ENCODE measurements around the gene CLEC7A.

CLEC7A gene

DNA sequence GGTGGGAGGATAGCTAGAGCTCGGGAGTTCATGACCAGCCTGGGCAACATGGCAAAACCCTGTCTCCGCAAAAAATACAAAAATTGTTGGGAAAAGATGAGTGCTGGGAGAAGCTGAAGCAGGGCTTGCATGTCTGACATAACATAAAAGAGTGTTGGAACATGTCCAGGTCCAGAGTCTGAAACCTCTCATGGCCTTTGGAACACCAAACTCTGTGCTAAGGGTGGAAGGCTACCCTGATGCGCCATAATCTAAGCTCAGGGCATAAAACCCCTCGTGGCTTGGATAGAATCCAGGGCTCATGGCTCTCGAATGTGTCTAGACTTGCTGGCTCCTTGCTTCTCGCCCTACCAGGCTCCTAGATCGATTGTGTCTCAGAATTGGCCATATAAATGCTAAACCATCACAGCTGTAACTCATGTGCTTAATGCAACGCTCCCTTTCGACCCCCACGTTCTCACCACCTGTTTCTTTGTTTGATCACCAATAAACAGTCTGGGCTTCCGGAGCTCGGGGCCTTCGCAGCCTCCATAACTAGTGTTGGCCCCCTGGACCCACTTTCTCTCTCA is 6.7 kb upstream of the CLEC7A start:
- DNase-seq = no peak

DNA sequence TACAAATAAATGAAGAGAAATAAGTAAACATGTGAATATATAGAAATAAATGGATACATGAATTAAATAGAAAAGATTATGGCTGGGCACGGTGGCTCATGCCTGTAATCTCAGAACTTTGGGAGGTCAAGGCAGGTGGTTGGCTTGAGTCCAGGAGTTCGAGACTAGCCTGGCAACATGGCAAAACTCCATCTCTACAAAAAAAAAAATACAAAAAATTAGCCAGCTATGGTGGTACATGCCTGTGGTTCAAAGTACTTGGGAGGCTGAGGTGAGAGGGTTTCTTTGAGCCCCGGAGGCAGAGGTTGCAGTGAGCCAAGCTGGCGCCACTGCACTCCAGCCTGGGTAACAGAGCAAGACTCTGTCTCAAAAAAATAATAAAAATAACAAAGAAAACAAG is 5.1 kb upstream of the CLEC7A start:
- DNase-seq = no peak

DNA sequence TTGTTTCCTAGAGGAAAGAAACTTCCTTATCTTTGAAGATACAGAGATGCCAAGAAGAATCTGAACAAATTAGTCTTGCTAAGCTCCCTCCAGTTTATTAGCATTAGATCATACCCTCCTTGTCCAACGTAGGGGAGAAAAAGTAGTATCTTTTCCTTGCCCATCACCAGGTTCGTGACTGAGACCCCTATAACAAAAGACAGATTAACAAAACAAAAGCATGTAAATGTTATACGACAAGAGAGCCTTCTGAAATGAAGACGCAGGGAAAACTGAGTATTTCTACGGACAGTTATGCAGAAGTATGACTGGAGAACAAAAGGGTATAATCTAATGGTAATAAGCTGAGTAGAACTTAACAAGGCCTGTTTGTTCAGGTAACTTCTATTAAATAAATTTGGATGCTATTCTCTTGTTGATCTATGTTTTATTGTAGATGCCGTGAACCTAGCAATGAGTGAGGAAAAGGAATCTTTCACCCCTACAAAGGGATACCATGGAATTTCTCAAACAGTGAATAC is 2.9 kb upstream of the CLEC7A start:
- no peak for DNase-seq

GRCh38 chr12:10131111-10131690 is 1.2 kb upstream of the CLEC7A start:
- no peak for DNase-seq

GRCh38 chr12:10128687-10129086 is 1.3 kb downstream of the CLEC7A start:
- no peak for DNase-seq

DNA sequence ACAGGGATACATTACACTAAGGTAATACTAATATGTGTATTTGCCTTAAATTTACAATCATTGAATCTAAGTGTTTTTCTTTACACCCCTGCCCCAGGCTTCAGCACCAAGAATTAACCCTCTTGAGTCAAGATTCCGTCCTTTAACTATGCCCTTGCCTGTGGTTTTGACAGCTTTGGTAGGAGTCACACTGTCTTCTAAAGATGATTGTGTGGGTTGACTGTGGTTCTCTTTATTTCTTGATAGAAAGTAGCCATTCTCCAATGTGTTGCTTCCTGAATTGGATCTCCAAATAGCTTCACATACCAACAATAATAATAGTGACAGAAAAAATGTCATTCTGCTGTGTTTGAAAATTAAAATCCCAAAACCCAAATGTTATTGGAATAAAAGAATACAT is 3.6 kb downstream of the CLEC7A start:
- no peak for DNase-seq

GRCh38 chr12:10122689-10123088 is 7.3 kb downstream of the CLEC7A start:
- no peak for DNase-seq

- no peak for DNase-seq
These were observed 8.7 kb downstream of the CLEC7A start for GRCh38 chr12:10121278-10121677.

DNA sequence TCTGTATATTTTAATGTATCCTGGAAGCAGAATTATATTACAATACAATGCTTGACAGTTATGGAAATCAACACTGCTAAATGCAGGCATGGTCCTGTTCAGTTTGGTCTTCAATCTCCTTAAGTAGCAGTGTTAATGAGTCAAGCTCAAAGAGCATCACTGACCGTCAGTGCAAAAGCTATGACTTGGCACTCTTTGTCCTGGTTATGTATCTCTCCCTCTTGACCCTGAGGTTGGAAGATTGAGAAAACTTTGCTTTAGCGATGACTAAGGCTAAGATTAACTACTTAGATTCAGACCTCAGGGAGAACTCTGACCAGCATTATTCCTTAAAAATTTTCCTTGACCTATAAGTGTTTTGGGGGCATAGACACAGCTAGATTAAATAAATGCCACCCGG is 10.9 kb downstream of the CLEC7A start:
- no peak for DNase-seq

GRCh38 chr12:10115890-10116289 is 14.1 kb downstream of the CLEC7A start:
- no peak for DNase-seq

DNA sequence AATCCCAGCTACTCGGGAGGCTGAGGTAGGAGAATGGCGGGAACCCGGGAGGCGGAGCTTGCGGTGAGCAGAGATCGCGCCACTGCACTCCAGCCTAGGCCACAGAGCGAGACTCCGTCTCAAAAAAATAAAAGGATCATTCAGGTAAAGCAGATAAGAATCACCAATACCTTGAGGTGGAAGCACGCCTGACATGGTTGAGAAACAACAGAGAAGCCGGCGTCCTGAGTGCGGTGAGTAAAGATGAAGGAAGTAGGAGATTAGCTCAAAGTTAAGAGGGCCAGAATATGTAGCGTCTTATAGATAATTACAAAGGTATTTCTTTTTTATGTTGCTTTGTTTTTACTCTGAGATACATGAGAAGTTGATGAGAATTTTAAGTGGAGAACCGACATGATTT is 14.7 kb downstream of the CLEC7A start:
- no peak for DNase-seq

GRCh38 chr12:10113920-10114319 is 16.1 kb downstream of the CLEC7A start:
- no peak for DNase-seq

DNA sequence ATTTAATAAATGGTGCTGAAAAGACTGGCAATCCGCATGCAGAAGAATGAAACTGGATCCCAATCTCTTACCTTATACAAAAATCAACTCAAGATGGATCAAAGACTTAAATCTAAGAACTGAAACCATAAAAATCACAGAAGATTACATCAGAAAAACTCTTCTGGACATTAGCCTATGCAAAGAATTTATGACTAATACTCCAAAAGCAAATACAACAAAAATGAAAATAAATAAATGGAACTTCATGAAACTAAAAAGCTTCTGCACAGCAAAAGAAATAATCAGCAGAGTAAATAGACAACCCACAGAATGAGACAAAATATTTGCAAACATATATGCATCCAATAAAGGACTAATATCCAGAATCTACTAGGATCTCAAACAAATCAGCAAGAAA is 16.9 kb downstream of the CLEC7A start:
- DNase-seq = no peak

DNA sequence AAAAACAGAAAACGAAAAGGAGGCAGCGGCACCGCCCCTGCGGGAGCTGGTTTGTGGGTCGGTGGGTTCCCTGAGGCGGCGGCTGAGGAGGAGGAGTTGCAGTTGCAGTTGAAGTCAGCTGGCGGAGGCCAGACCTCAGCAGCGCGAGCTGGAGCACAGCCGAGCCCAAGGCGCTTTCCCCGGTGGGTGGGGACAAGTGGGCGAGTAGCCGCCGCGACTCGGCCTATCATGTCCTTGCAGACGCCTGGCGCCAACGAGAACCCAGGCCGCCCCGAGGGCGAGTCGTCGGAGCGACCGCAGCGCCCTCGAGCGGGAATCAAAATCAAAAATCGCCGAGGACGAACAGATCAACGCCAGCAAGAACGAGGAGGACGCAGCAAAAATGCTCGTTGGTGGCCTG is 18.5 kb downstream of the CLEC7A start:
- no peak for DNase-seq

GRCh38 chr12:10110256-10110844 is 19.6 kb downstream of the CLEC7A start:
- no peak for DNase-seq

DNA sequence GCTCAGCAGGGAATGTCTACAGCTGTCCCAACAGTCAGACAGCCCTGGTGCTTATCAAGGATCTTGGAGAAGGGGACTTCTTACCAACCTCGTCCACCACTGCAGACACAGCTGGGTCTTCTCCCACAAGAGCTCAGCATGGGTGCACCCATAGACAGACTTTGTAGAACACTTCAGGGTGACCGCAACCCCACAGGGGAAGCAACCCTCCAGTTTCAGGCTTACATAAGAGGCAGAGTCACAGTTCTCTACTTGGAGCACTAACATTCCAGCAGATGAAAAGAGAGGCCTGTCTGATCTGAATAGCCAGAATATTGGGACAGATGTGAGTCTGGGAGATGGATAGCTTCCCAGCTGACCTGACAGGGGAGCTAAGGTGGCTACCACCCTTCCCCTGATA is 27.7 kb downstream of the CLEC7A start:
- no peak for DNase-seq

- no peak for DNase-seq
These were observed 28.3 kb downstream of the CLEC7A start for GRCh38 chr12:10101648-10102220.

DNA sequence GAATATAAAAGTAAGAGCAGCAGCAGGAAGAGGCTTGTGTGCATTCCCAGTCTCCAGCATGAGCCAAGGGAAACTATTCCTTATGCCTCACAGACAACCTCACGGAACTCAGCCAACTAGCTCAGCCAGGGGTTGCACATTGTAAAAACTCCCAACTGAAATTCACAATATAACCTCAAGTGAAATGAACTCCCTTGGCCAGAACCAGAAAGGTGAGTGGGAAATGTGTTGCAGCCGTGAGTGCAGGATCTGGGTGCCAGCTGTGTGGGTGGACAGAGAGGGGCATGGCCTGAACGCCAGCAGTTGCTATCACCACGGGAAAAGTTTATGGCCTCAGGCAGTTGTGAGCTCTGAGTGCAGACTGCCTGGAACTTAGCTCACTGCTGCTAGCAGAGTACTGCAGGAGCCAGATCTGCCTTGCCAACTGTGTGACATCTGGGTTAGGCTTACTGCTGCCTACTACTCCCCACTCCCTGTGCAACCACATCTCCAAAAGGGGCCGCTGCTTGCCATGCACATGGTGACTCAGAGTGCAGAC is 28.9 kb downstream of the CLEC7A start:
- no peak for DNase-seq

DNA sequence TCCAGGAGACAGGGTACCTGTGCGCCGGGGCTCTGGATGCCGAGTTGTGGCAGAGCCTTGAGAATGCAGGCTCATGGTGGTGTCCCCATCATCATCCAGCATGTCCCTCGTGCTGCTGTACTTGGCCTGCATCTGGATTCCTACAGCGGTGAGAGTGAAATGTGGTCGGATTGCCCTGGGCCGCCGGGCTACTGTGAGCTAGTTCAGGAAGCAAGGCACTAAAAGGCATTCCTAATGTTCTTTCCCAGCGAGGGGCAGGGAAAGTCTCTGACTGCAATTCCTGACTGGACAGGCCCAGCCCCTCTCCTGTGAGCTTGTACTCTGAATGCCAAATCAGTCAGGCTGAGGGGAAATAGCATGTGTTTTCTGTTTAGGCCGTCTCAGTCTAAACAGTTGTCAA is 31.2 kb downstream of the CLEC7A start, which contains the start of gene CLEC1A:
TSS of gene CLEC1A (minus strand) at position 195 of the 400 bp plus-strand sequence. CDS start at position 132, 63 bp downstream.
- DNase-seq = no peak

DNA sequence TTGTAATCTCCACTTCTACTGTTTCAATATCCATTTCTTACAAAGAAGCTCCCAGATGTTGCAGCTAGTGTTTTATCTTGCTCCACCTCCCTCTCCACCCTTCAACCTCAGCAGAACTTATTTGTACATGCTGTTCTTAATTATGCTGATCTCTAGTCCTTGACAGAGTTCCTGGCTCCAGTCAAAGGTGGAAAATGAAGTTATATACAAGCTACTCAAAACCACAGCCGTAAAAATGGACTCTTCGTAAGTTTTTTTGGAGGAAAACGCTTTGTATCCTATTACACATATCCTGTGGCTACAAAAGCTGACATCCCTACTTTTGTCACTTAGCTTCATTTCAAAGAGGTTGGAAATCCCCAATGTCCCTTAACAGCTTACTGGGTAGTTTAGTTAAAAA is 32.5 kb downstream of the CLEC7A start:
- no peak for DNase-seq

DNA sequence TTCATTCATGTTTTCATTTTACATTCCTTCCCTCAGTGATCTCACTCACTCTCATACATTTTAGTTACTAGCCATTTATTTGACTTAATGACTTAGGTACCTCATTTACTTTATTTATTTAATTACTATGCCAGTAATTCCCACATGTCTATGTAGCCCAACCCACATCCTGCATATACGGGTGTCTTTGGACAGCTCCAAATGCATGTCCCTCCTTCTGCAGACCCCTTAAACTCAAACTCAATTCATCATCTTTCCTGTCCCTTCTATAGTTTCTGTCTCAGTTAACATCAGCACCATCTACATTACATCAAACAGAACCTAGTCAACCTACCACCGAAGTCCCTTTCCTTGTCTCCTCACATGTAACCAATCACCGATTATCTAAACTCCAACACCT is 34.0 kb downstream of the CLEC7A start:
- no peak for DNase-seq

DNA sequence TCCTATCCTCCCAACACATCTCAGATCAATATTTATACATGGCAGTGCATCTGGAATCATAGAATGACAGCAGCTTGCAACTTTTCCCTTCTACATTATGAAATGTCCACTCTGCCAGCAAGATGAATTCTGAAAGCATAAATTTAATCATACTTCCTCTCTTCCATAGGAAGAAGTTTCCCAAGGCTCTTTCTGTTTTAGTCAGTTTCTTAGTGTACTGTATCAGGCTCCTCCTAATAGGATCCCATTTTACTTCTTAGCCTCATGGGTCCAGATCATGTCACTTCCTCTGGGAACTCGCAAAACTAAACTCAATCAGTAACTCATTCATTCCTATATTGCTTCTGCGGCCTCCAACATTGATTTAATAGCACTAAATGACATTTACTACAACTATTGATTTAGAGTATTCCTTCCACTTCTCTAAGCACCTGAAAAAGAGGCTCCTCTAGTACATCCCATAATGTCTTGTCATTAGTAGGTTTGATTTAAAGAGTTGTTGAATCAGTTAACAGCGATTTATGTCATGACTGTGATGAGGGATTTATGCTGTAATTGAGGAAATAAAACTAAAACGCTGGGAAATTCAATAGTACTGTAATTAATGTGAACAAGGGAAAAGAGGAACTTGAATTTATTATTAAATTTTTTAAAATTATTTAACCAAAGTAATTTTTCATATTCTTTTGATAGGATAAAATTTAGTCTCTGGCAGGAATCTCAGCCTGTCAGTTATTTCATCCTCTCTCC is 35.2 kb downstream of the CLEC7A start:
- DNase-seq = no peak

Data from activated CD4-positive, alpha-beta T cell treated with anti-CD3 and anti-CD28 coated beads, Interleukin-2, amount 50 U/mL, for 1 hour (primary cell).